ENCODE data around the gene AR.

DNA sequence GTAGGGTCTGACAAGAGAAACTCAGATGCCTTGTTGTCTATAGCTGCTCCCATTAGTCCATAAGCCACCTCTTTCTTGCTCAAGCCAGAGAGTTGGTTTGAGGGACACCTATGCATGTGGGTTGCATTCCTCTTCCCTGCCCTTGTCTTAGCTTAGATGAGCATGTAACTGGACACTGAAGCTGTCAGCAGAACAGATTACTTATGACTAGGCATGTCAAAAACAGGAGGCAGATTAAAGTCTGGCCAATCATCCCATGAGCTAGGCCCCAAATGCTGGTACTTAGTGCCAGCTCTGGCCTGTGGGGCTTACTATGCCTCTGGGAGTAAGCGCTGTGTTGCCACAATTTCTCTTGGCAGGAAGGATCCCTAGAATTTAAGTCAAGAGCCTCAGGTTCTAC is 215.2 kb downstream of the AR start:
- TF ChIP-seq EGR1 (IDR thresholded peaks at IDR 0.05; ENCODE audit: borderline replicate concordance in 1 of 2, low read depth in 2 of 2, low read length in 2 of 2), result no peak
- TF ChIP-seq TAF1 (IDR thresholded peaks at IDR 0.05; ENCODE audit: borderline replicate concordance, low read depth, low read length), result no peak
- no peak for TF ChIP-seq CTCF (IDR thresholded peaks at IDR 0.05 in 2 of 3, conservative IDR thresholded peaks at IDR 0.05 in 1 of 3; ENCODE audit: control insufficient read depth in 2 of 3, extremely low read depth in 1 of 3, insufficient read depth in 1 of 3, low read depth in 3 of 3, low read length in 3 of 3)
- no peak for TF ChIP-seq POLR2A (IDR thresholded peaks at IDR 0.05; ENCODE audit: low read depth, low read length)
- no peak for TF ChIP-seq EP300 (IDR thresholded peaks at IDR 0.05; ENCODE audit: borderline replicate concordance in 1 of 2, control insufficient read depth in 1 of 2, low read depth in 2 of 2, low read length in 2 of 2)
- TF ChIP-seq ZNF274 (IDR thresholded peaks at IDR 0.05; ENCODE audit: insufficient read depth, insufficient read length), result no peak
- no peak for TF ChIP-seq E4F1 (IDR thresholded peaks at IDR 0.05; ENCODE audit: borderline replicate concordance, partially characterized antibody)
- no peak for TF ChIP-seq HDGF (IDR thresholded peaks at IDR 0.05)
- no peak for TF ChIP-seq RELB (IDR thresholded peaks at IDR 0.05; ENCODE audit: low read depth)
- TF ChIP-seq SMAD1 (IDR thresholded peaks at IDR 0.05; ENCODE audit: low read depth, partially characterized antibody), result no peak

All from GM12878 (cell line).